Loucy (cell line): ENCODE data around the gene PRPF38A.

Experiments used
- H2AFZ ChIP-seq: fragments of 200-600 bp; sonication (generic); 2 replicates; pipeline ENCODE4 v1.6.0; 2016; ENCODE audit warnings: antibody characterized with exemption, mild to moderate bottlenecking, low read length, moderate library complexity
- H3F3A ChIP-seq: fragments of 200-600 bp; 2 replicates; pipeline ENCODE4 v1.6.0; 2016; ENCODE audit warnings: antibody characterized with exemption, low read depth, mild to moderate bottlenecking
- H3K27me3 ChIP-seq: fragments of 200-600 bp; sonication (generic); 2 replicates; pipeline ENCODE4 v1.6.1; 2014; ENCODE audit warnings: low read length, mild to moderate bottlenecking; ENCODE audit not compliant: insufficient read depth, poor library complexity, severe bottlenecking
- H3K36me3 ChIP-seq: fragments of 200-600 bp; sonication (generic); 2 replicates; pipeline ENCODE4 v1.6.1; 2016; ENCODE audit warnings: low read length; ENCODE audit not compliant: insufficient read depth
- H3K4me1 ChIP-seq: fragments of 200-600 bp; sonication (generic); 2 replicates; pipeline ENCODE4 v1.5.1; 2014; ENCODE audit warnings: low read length, mild to moderate bottlenecking; ENCODE audit not compliant: insufficient read depth, poor library complexity, severe bottlenecking
- H3K4me2 ChIP-seq: fragments of 200-600 bp; sonication (generic); 2 replicates; pipeline ENCODE4 v1.6.0; 2014; ENCODE audit warnings: antibody characterized with exemption, low read length, low read depth, mild to moderate bottlenecking; ENCODE audit not compliant: poor library complexity, severe bottlenecking
- H3K4me3 ChIP-seq: fragments of 200-600 bp; sonication (generic); 2 replicates; pipeline ENCODE4 v1.5.1; 2014; ENCODE audit warnings: low read length, mild to moderate bottlenecking, mixed read lengths; ENCODE audit not compliant: poor library complexity, severe bottlenecking
- H3K79me2 ChIP-seq: fragments of 200-600 bp; sonication (generic); 2 replicates; pipeline ENCODE4 v1.6.1; 2014; ENCODE audit warnings: low read length; ENCODE audit not compliant: insufficient read depth
- H3K9ac ChIP-seq: fragments of 200-600 bp; sonication (generic); 2 replicates; pipeline ENCODE4 v1.6.0; 2014; ENCODE audit warnings: mild to moderate bottlenecking, low read depth, low read length, moderate library complexity; ENCODE audit not compliant: poor library complexity, severe bottlenecking
- H3K9me2 ChIP-seq: fragments of 200-600 bp; sonication (generic); replicated peaks from 2 replicates; pipeline ENCODE4 v1.6.1; 2016; ENCODE audit warnings: low read depth, low read length, mixed read lengths
- H3K9me3 ChIP-seq: fragments of 200-600 bp; sonication (generic); 2 replicates; pipeline ENCODE4 v1.6.1; 2014; ENCODE audit warnings: mild to moderate bottlenecking, antibody characterized with exemption, low read length, low read depth; ENCODE audit not compliant: insufficient read depth
- H4K20me1 ChIP-seq: fragments of 200-600 bp; sonication (generic); 2 replicates; pipeline ENCODE4 v1.6.0; 2014; ENCODE audit warnings: antibody characterized with exemption, low read length, mild to moderate bottlenecking; ENCODE audit not compliant: insufficient read depth, poor library complexity, severe bottlenecking
- EZH2phosphoT487 ChIP-seq: fragments of 200-600 bp; IDR thresholded peaks from 2 replicates; pipeline ENCODE4 v1.6.1; 2018; ENCODE audit warnings: antibody characterized with exemption, mild to moderate bottlenecking, moderate library complexity, borderline replicate concordance
- TF ChIP-seq, protein P1 (sequence below): fragments of 200-600 bp; sonication (generic); conservative IDR thresholded peaks from 2 replicates; pipeline ENCODE4 v1.5.1; 2014; ENCODE audit warnings: mild to moderate bottlenecking, antibody characterized with exemption, low read length

PRPF38A gene

DNA sequence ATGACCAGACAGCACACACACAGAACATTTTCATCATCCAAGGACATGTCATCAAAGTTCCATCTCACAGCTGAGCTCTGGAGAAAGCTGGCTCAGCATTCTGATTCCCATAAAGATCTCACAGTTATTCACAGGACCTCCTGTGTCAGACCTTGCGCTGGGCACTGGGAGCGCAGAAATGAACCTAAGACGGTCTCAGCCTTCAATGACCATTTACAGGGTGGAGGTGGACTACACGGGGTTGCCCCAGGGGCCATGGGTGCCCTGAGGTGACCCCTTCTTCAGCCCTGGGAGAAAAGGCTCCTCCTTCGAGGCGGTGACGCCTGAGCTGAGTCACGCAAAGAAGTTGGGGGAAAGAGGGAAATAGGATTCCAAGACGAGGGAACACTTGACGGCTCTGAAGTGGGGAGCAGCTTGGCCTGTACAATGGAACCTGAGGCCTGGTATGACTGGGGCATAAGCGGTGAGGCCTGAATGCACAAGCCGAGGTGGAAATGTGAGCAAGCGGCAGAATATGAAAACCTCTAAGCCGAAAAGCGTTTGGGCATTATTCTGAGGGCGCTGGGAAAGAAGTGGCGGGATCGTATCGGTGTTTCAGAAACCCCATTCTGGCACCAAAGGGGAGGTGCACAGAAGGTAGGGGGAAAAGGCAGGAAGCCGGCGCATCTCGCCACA lies 39.2 kb upstream of the PRPF38A start:
- Histone ChIP-seq H3K9me3 (no peaks in the 10 kb centered on the region), H3K9me2 (no peaks in the 10 kb centered on the region), H2AFZ (peak overlapping the region; percentile 93), H3K9ac (peak overlapping the region; percentile 83), H4K20me1 (peaks cover 18% of the 10 kb centered on the region), H3K4me3 (peak overlapping the region; percentile 86), H3K79me2 (peaks cover 36% of the 10 kb centered on the region), H3K4me1 (peaks cover 30% of the 10 kb centered on the region), H3F3A (peaks cover 5% of the 10 kb centered on the region; the same call in 1 of the 2 replicates), H3K27me3 (no peaks in the 10 kb centered on the region), H3K36me3 (peaks cover 15% of the 10 kb centered on the region; the same call in 1 of the 2 replicates), H3K4me2 (peak overlapping the region; percentile 90)
- TF ChIP-seq, protein P1, sequence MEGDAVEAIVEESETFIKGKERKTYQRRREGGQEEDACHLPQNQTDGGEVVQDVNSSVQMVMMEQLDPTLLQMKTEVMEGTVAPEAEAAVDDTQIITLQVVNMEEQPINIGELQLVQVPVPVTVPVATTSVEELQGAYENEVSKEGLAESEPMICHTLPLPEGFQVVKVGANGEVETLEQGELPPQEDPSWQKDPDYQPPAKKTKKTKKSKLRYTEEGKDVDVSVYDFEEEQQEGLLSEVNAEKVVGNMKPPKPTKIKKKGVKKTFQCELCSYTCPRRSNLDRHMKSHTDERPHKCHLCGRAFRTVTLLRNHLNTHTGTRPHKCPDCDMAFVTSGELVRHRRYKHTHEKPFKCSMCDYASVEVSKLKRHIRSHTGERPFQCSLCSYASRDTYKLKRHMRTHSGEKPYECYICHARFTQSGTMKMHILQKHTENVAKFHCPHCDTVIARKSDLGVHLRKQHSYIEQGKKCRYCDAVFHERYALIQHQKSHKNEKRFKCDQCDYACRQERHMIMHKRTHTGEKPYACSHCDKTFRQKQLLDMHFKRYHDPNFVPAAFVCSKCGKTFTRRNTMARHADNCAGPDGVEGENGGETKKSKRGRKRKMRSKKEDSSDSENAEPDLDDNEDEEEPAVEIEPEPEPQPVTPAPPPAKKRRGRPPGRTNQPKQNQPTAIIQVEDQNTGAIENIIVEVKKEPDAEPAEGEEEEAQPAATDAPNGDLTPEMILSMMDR: no peak
- no peak for TF ChIP-seq EZH2phosphoT487

- H3K9me2 ChIP-seq: no peaks in the 10 kb centered on the region
- H3F3A ChIP-seq: peaks cover 5% of the 10 kb centered on the region; the same call in 1 of the 2 replicates
- H4K20me1 ChIP-seq: peaks cover 18% of the 10 kb centered on the region
- peaks cover 36% of the 10 kb centered on the region for H3K79me2 ChIP-seq
- TF ChIP-seq, protein P1: no peak
- TF ChIP-seq EZH2phosphoT487: no peak
- H2AFZ ChIP-seq: peak within 1 kb of the TSS; percentile 93
- peak within 1 kb of the TSS; percentile 83 for H3K9ac ChIP-seq
- H3K9me3 ChIP-seq: no peaks in the 10 kb centered on the region
- peak within 1 kb of the TSS; percentile 86 for H3K4me3 ChIP-seq
- peak within 1 kb of the TSS; percentile 90 for H3K4me2 ChIP-seq
- H3K4me1 ChIP-seq: peaks cover 30% of the 10 kb centered on the region
- H3K36me3 ChIP-seq: peaks cover 8% of the 10 kb centered on the region; the same call in 1 of the 2 replicates
- H3K27me3 ChIP-seq: no peaks in the 10 kb centered on the region
These were observed 38.5 kb upstream of the PRPF38A start, which contains the start of gene CC2D1B for GRCh38 chr1:52365746-52366516. TSS of gene CC2D1B (minus strand) at chr1:52366205. CDS start at chr1:52364620, 1,585 bp downstream.

GRCh38 chr1:52366517-52366827 lies 37.9 kb upstream of the PRPF38A start:
- H3K4me3 ChIP-seq: peak overlapping the region; percentile 86
- H3K9me2 ChIP-seq: no peaks in the 10 kb centered on the region
- no peaks in the 10 kb centered on the region for H3K27me3 ChIP-seq
- H3K4me2 ChIP-seq: peak overlapping the region; percentile 61
- peaks cover 30% of the 10 kb centered on the region for H3K4me1 ChIP-seq
- H3K79me2 ChIP-seq: peaks cover 36% of the 10 kb centered on the region
- no peak for TF ChIP-seq EZH2phosphoT487
- TF ChIP-seq, protein P1: no peak
- peaks cover 5% of the 10 kb centered on the region; the same call in 1 of the 2 replicates for H3F3A ChIP-seq
- peaks cover 17% of the 10 kb centered on the region for H4K20me1 ChIP-seq
- H3K36me3 ChIP-seq: peaks cover 8% of the 10 kb centered on the region; the same call in 1 of the 2 replicates
- H3K9me3 ChIP-seq: no peaks in the 10 kb centered on the region
- peak overlapping the region; percentile 80 for H2AFZ ChIP-seq
- H3K9ac ChIP-seq: no peak overlapping the region
